Ovary (tissue), 3 donors: ENCODE measurements around the gene RASA3.

Experiments
- CTCF ChIP-seq, 3 donors: fragments of 450-650 bp in 2 of 3; fragments of 200-600 bp in 1 of 3; IDR thresholded peaks; one replicate each; pipeline versions ENCODE4 v1.5.1 to v1.8.0; 2016 to 2022; ENCODE audit warnings: antibody characterized with exemption in 3 of 3, mild to moderate bottlenecking in 1 of 3
- EP300 ChIP-seq: sonication (generic); formaldehyde crosslinking; IDR thresholded peaks from one replicate; pipeline ENCODE4 v1.6.1; 2017; ENCODE audit warnings: antibody characterized with exemption
- donor health status: DM: no; HTN: no; CAD: no.

- TF ChIP-seq EP300 (no peak), CTCF (IDR thresholded peaks at IDR 0.05) (no peak)
Measured at GRCh38 chr13:113969311-113969972, 163.0 kb downstream of the RASA3 start.
